ENCODE measurements around the gene ADGRL3.

ADGRL3 gene

DNA sequence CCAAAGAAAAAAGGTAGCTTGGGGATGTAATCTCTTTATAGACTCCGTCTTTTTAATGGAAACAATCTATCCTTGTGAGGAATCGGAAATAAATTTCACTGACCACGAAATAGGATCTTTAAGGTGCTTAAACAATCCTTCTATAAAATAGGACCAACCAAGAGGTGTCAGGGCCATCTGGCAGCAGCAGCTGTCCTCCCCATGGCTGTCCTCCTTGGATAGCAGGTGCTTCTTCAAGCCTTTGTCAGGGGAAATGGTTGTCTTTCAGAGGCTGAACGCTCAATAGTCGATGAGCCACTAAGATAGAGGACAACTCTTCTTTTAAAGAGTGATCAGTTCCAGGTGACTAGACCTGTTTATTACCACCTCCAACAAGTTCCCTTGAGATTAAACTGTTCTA, 231.0 kb downstream of the ADGRL3 start:
- Histone ChIP-seq H3K27me3 (ENCODE audit: control insufficient read depth in 1 of 2, insufficient read depth in 2 of 2, low read length in 2 of 2) (no peaks in the 10 kb centered on the region), H3K9ac (ENCODE audit: low read depth in 1 of 2, low read length in 2 of 2) (no peak overlapping the region), H3K9me3 (ENCODE audit: control insufficient read depth in 1 of 2, low read length in 2 of 2) (no peaks in the 10 kb centered on the region), H3K4me3 (ENCODE audit: low read depth in 1 of 2, low read length in 2 of 2) (no peak overlapping the region), H3K27ac (ENCODE audit: low read depth, low read length) (no peak overlapping the region), H3K4me1 (ENCODE audit: control insufficient read depth in 1 of 2, insufficient read depth in 2 of 2, low read length in 2 of 2) (no peaks in the 10 kb centered on the region), H3K36me3 (ENCODE audit: control insufficient read depth in 1 of 2, insufficient read depth in 2 of 2, low read length in 2 of 2) (no peaks in the 10 kb centered on the region)

GRCh38 chr4:61437923-61438322, 237.8 kb downstream of the ADGRL3 start:
- H3K9ac ChIP-seq (ENCODE audit: low read depth in 1 of 2, low read length in 2 of 2), result no peak overlapping the region
- H3K9me3 ChIP-seq (ENCODE audit: control insufficient read depth in 1 of 2, low read length in 2 of 2), result no peaks in the 10 kb centered on the region
- H3K4me3 ChIP-seq (ENCODE audit: low read depth in 1 of 2, low read length in 2 of 2), result no peak overlapping the region
- no peaks in the 10 kb centered on the region for H3K36me3 ChIP-seq (ENCODE audit: control insufficient read depth in 1 of 2, insufficient read depth in 2 of 2, low read length in 2 of 2)
- H3K4me1 ChIP-seq (ENCODE audit: control insufficient read depth in 1 of 2, insufficient read depth in 2 of 2, low read length in 2 of 2), result no peaks in the 10 kb centered on the region
- no peak overlapping the region for H3K27ac ChIP-seq (ENCODE audit: low read depth, low read length)
- H3K27me3 ChIP-seq (ENCODE audit: control insufficient read depth in 1 of 2, insufficient read depth in 2 of 2, low read length in 2 of 2), result no peaks in the 10 kb centered on the region

- H3K27me3 ChIP-seq (ENCODE audit: control insufficient read depth in 1 of 2, insufficient read depth in 2 of 2, low read length in 2 of 2), result no peaks in the 10 kb centered on the region
- H3K9me3 ChIP-seq (ENCODE audit: control insufficient read depth in 1 of 2, low read length in 2 of 2), result no peaks in the 10 kb centered on the region
- H3K4me3 ChIP-seq (ENCODE audit: low read depth in 1 of 2, low read length in 2 of 2), result no peak overlapping the region
- H3K36me3 ChIP-seq (ENCODE audit: control insufficient read depth in 1 of 2, insufficient read depth in 2 of 2, low read length in 2 of 2), result no peaks in the 10 kb centered on the region
- H3K27ac ChIP-seq (ENCODE audit: low read depth, low read length), result no peak overlapping the region
- H3K4me1 ChIP-seq (ENCODE audit: control insufficient read depth in 1 of 2, insufficient read depth in 2 of 2, low read length in 2 of 2), result peaks cover 6 to 12% of the 10 kb centered on the region in 2 donors
- H3K9ac ChIP-seq (ENCODE audit: low read depth in 1 of 2, low read length in 2 of 2), result no peak overlapping the region
These were observed 240.2 kb downstream of the ADGRL3 start for GRCh38 chr4:61440321-61440720.

- H3K27ac ChIP-seq (ENCODE audit: low read depth, low read length), result no peak overlapping the region
- H3K4me3 ChIP-seq (ENCODE audit: low read depth in 1 of 2, low read length in 2 of 2), result no peak overlapping the region
- no peaks in the 10 kb centered on the region for H3K27me3 ChIP-seq (ENCODE audit: control insufficient read depth in 1 of 2, insufficient read depth in 2 of 2, low read length in 2 of 2)
These were observed 242.8 kb downstream of the ADGRL3 start for GRCh38 chr4:61442936-61443335.

DNA sequence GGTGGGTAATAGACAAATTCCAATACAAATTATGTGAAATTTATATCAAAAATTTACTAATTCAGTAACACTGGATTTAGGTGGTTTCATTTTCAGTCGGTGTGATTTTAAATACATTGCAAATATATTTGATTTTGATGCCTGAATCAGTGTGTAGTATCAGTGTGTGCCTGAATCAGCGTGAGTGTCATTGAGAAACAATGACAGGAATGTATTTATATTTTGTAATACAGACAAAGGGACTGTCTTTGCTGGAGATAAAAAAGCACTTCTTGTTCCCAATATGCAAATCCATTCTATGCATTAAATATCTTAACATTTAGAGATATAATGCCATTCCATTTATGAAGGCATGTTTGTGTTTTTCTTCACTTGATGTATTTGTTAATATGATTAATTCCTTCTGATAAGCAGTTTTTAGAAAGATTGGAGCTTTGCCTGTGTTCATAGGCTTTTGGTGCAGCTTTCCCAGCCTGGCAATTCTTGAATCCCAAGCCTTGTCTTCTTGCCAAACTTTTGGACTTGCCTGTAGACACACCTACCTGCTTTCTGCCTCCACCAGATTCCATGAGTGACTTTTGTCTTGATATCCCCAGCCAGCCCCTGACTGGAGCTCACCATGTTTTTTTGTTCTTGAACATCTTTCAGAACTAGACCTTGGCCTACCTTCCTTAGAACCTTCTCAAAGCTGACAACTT, 243.8 kb downstream of the ADGRL3 start:
- Histone ChIP-seq H3K9me3 (ENCODE audit: control insufficient read depth in 1 of 2, low read length in 2 of 2) (no peaks in the 10 kb centered on the region), H3K27ac (ENCODE audit: low read depth, low read length) (no peak overlapping the region), H3K4me1 (ENCODE audit: control insufficient read depth in 1 of 2, insufficient read depth in 2 of 2, low read length in 2 of 2) (peaks cover 10 to 30% of the 10 kb centered on the region in 2 donors), H3K36me3 (ENCODE audit: control insufficient read depth in 1 of 2, insufficient read depth in 2 of 2, low read length in 2 of 2) (no peaks in the 10 kb centered on the region), H3K27me3 (ENCODE audit: control insufficient read depth in 1 of 2, insufficient read depth in 2 of 2, low read length in 2 of 2) (no peaks in the 10 kb centered on the region), H3K4me3 (ENCODE audit: low read depth in 1 of 2, low read length in 2 of 2) (no peak overlapping the region), H3K9ac (ENCODE audit: low read depth in 1 of 2, low read length in 2 of 2) (no peak overlapping the region)

More at GRCh38 chr4:61442936-61443335, 242.8 kb downstream of the ADGRL3 start:
- Histone ChIP-seq H3K9me3 (ENCODE audit: control insufficient read depth in 1 of 2, low read length in 2 of 2) (no peaks in the 10 kb centered on the region), H3K36me3 (ENCODE audit: control insufficient read depth in 1 of 2, insufficient read depth in 2 of 2, low read length in 2 of 2) (no peaks in the 10 kb centered on the region), H3K9ac (ENCODE audit: low read depth in 1 of 2, low read length in 2 of 2) (no peak overlapping the region), H3K4me1 (ENCODE audit: control insufficient read depth in 1 of 2, insufficient read depth in 2 of 2, low read length in 2 of 2) (peaks cover 9 to 27% of the 10 kb centered on the region in 2 donors)

- H3K27me3 ChIP-seq (ENCODE audit: control insufficient read depth in 1 of 2, insufficient read depth in 2 of 2, low read length in 2 of 2), result no peaks in the 10 kb centered on the region
- no peaks in the 10 kb centered on the region for H3K9me3 ChIP-seq (ENCODE audit: control insufficient read depth in 1 of 2, low read length in 2 of 2)
- H3K4me3 ChIP-seq (ENCODE audit: low read depth in 1 of 2, low read length in 2 of 2), result no peak overlapping the region
- peaks cover 10 to 30% of the 10 kb centered on the region in 2 donors for H3K4me1 ChIP-seq (ENCODE audit: control insufficient read depth in 1 of 2, insufficient read depth in 2 of 2, low read length in 2 of 2)
- no peak overlapping the region for H3K9ac ChIP-seq (ENCODE audit: low read depth in 1 of 2, low read length in 2 of 2)
- no peak overlapping the region for H3K27ac ChIP-seq (ENCODE audit: low read depth, low read length)
- no peaks in the 10 kb centered on the region for H3K36me3 ChIP-seq (ENCODE audit: control insufficient read depth in 1 of 2, insufficient read depth in 2 of 2, low read length in 2 of 2)
These were observed 245.4 kb downstream of the ADGRL3 start for GRCh38 chr4:61445374-61446063.

DNA sequence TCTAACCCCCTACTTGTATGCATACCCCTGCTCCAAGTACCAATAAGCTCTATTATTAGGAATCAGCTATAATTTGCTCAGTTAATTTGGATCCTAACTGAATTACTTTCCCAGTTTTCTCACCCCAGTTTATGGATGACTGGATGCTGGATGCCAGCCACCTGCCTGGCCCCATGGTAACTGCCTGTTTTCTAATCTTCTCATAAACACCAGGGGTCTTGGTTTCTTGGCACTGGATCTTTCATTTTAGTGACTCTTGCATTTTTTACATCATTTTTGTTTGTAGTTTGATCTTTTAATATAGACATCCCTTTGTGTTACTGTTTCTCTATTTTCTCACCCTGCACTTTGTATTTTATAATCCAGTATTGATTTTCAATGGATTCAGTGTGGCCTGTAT, 246.8 kb downstream of the ADGRL3 start:
- H3K9me3 ChIP-seq (ENCODE audit: control insufficient read depth in 1 of 2, low read length in 2 of 2), result no peaks in the 10 kb centered on the region
- H3K27me3 ChIP-seq (ENCODE audit: control insufficient read depth in 1 of 2, insufficient read depth in 2 of 2, low read length in 2 of 2), result no peaks in the 10 kb centered on the region

GRCh38 chr4:61447918-61448317, 247.8 kb downstream of the ADGRL3 start:
- Histone ChIP-seq H3K4me3 (ENCODE audit: low read depth in 1 of 2, low read length in 2 of 2) (no peak overlapping the region), H3K36me3 (ENCODE audit: control insufficient read depth in 1 of 2, insufficient read depth in 2 of 2, low read length in 2 of 2) (no peaks in the 10 kb centered on the region), H3K4me1 (ENCODE audit: control insufficient read depth in 1 of 2, insufficient read depth in 2 of 2, low read length in 2 of 2) (peaks cover 10 to 46% of the 10 kb centered on the region in 2 donors), H3K27ac (ENCODE audit: low read depth, low read length) (no peak overlapping the region), H3K9me3 (ENCODE audit: control insufficient read depth in 1 of 2, low read length in 2 of 2) (no peaks in the 10 kb centered on the region), H3K9ac (ENCODE audit: low read depth in 1 of 2, low read length in 2 of 2) (no peak overlapping the region), H3K27me3 (ENCODE audit: control insufficient read depth in 1 of 2, insufficient read depth in 2 of 2, low read length in 2 of 2) (no peaks in the 10 kb centered on the region)

More for the DNA sequence above, 246.8 kb downstream of the ADGRL3 start:
- Histone ChIP-seq H3K9ac (ENCODE audit: low read depth in 1 of 2, low read length in 2 of 2) (no peak overlapping the region), H3K27ac (ENCODE audit: low read depth, low read length) (no peak overlapping the region), H3K4me1 (ENCODE audit: control insufficient read depth in 1 of 2, insufficient read depth in 2 of 2, low read length in 2 of 2) (peaks cover 10 to 40% of the 10 kb centered on the region in 2 donors), H3K4me3 (ENCODE audit: low read depth in 1 of 2, low read length in 2 of 2) (no peak overlapping the region), H3K36me3 (ENCODE audit: control insufficient read depth in 1 of 2, insufficient read depth in 2 of 2, low read length in 2 of 2) (no peaks in the 10 kb centered on the region)

- H3K9me3 ChIP-seq (ENCODE audit: control insufficient read depth in 1 of 2, low read length in 2 of 2), result no peaks in the 10 kb centered on the region
- peaks cover 7 to 24% of the 10 kb centered on the region in 2 donors for H3K4me1 ChIP-seq (ENCODE audit: control insufficient read depth in 1 of 2, insufficient read depth in 2 of 2, low read length in 2 of 2)
- H3K36me3 ChIP-seq (ENCODE audit: control insufficient read depth in 1 of 2, insufficient read depth in 2 of 2, low read length in 2 of 2), result no peaks in the 10 kb centered on the region
- H3K27me3 ChIP-seq (ENCODE audit: control insufficient read depth in 1 of 2, insufficient read depth in 2 of 2, low read length in 2 of 2), result no peaks in the 10 kb centered on the region
- no peak overlapping the region for H3K4me3 ChIP-seq (ENCODE audit: low read depth in 1 of 2, low read length in 2 of 2)
- no peak overlapping the region for H3K27ac ChIP-seq (ENCODE audit: low read depth, low read length)
- H3K9ac ChIP-seq (ENCODE audit: low read depth in 1 of 2, low read length in 2 of 2), result no peak overlapping the region
These were observed 251.8 kb downstream of the ADGRL3 start for GRCh38 chr4:61451935-61452334.

DNA sequence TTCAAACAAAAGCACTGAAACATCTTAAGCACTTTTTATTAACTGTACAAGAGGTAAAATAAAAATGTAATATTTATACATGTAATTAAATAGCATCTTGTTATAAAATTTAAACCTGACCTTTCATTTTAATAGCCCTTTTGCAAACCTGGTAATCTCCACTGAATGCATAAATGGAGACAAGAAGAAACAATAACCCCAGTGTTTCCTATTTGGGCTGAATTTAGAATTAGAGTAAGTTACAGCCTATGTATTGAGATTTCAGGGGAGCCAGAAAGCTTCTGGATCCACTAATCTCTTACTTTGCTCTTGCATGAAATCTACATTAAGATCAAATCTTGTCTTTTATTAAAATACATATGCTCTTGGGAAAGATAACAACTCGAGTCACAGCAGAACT, 261.8 kb downstream of the ADGRL3 start:
- Histone ChIP-seq H3K27me3 (ENCODE audit: control insufficient read depth in 1 of 2, insufficient read depth in 2 of 2, low read length in 2 of 2) (no peaks in the 10 kb centered on the region), H3K4me3 (ENCODE audit: low read depth in 1 of 2, low read length in 2 of 2) (no peak overlapping the region), H3K9ac (ENCODE audit: low read depth in 1 of 2, low read length in 2 of 2) (no peak overlapping the region), H3K4me1 (ENCODE audit: control insufficient read depth in 1 of 2, insufficient read depth in 2 of 2, low read length in 2 of 2) (peaks cover 0 to 4% of the 10 kb centered on the region in 2 donors), H3K36me3 (ENCODE audit: control insufficient read depth in 1 of 2, insufficient read depth in 2 of 2, low read length in 2 of 2) (no peaks in the 10 kb centered on the region), H3K9me3 (ENCODE audit: control insufficient read depth in 1 of 2, low read length in 2 of 2) (no peaks in the 10 kb centered on the region), H3K27ac (ENCODE audit: low read depth, low read length) (no peak overlapping the region)
